Adrenal gland (tissue), 12 donors: ENCODE results near the gene CPA4. TPM values are rescaled to one million over a fixed set of nuclear protein-coding genes. Genes with fewer than 3 reads are reported as not detected.

Source experiments
- DNase-seq, 7 donors: peaks; one replicate each; pipeline ENCODE4 v3.0.0-alpha.2; 2019 to 2020
- H3K27ac ChIP-seq, 5 donors: fragments of 200-600 bp; sonication (generic) in 4 of 5; 1 replicate in 3 of 5; 2 replicates in 2 of 5; pipeline versions ENCODE4 v1.5.1 to v1.8.0; 2016 to 2020; ENCODE audit warnings: mild to moderate bottlenecking in 1 of 5
- H3K27me3 ChIP-seq: fragments of 200-600 bp; 2 replicates; pipeline ENCODE4 v1.8.0; 2021
- H3K36me3 ChIP-seq, 2 donors: fragments of 200-600 bp; replicated peaks in 1 of 2; 1 replicate in 1 of 2; 2 replicates in 1 of 2; pipeline versions ENCODE4 v1.5.1 to v1.8.0; 2018 to 2022
- H3K4me1 ChIP-seq, 2 donors: fragments of 200-600 bp; replicated peaks in 1 of 2; 1 replicate in 1 of 2; 2 replicates in 1 of 2; pipeline versions ENCODE4 v1.5.1 to v1.8.0; 2018 to 2021
- H3K4me3 ChIP-seq, 4 donors: fragments of 200-600 bp; sonication (generic) in 3 of 4; one replicate each; pipeline ENCODE4 v1.5.1; 2016 to 2018
- H3K9me3 ChIP-seq, 3 donors: fragments of 200-600 bp; sonication (generic) in 1 of 3; replicated peaks in 1 of 3; 1 replicate in 2 of 3; 2 replicates in 1 of 3; pipeline versions ENCODE4 v1.5.1 to v1.8.0; 2016 to 2021
- POLR2A ChIP-seq, 2 donors: fragments of 450-650 bp; IDR thresholded peaks; one replicate each; pipeline ENCODE4 v1.6.1; 2017; ENCODE audit warnings: antibody characterized with exemption in 2 of 2, mild to moderate bottlenecking in 2 of 2, moderate library complexity in 1 of 2
- WGBS, 4 donors: extraction: QIAGEN DNeasy Blood & Tissue Kit in 2 of 4; methylation state at CpG; one replicate each; pipeline versions ENCODE4 v1.1.5 to v1.1.7; 2013 to 2017; 5-methylcytosine and 5-hydroxymethylcytosine counted together
- intact Hi-C, 2 donors: fragments of 100-400 bp; cut with DNase I; formaldehyde crosslinking; loops; one replicate each; pipeline versions ENCODE4 v1.14.1 to v1.15.0; 2022 to 2023
- polyA plus RNA-seq, 3 donors: library from polyadenylated mRNA; stranded (reverse); fragments of 200-250 nt in 2 of 3; fragments of 350-450 nt in 1 of 3; fragmentation: Illumina TruSeq in 1 of 3; extraction: RNeasy Lipid Tissue Mini Kit (QIAGEN cat#74804) in 1 of 3; gene quantifications; one replicate each; pipeline ENCODE4 v1.2.3, GENCODE V29; 2013 to 2014
- total RNA-seq, 9 donors: library from RNA; depleted of rRNA in 4 of 9; stranded (reverse); fragments of >200 nt in 4 of 9; fragments of 120-200 nt in 1 of 9; fragmentation: NEBNext Ultra II Directional in 1 of 9; extraction: Animal tissue kit (Norgen Biotek cat#: 25700) in 1 of 9; gene quantifications; one replicate each; pipeline versions ENCODE4 v1.1.0 to v1.2.4, GENCODE V29; 2013 to 2023
- TF ChIP-seq, protein P1 (sequence below), 6 experiments: fragments of 450-650 bp in 4 of 6; fragments of 200-600 bp in 2 of 6; sonication (generic) in 1 of 6; IDR thresholded peaks; 1 replicate in 5 of 6; 2 replicates in 1 of 6; pipeline versions ENCODE4 v1.5.1 to v1.8.0; 2016 to 2021; ENCODE audit warnings: antibody characterized with exemption in 6 of 6, mild to moderate bottlenecking in 2 of 6, moderate library complexity in 1 of 6
- donor health status: healthy with polysubstance abuse.
- donor health status: Bipolar disorder and iron deficiency.
- donor health status: DM: yes; HTN: yes; CAD: no.
- donor health status: DM: no; HTN: no; CAD: no.
- donor health status: DM: no; HTN: no; CAD: no.
- donor health status: DM: yes; HTN: yes; CAD: no.

Gene CPA4
- total and polyA plus RNA-seq, 12 donors: 0.55 to 26.7 (median 2.4) TPM; not detected in 1

GRCh38 chr7:130361681-130362080, 68.7 kb downstream of the CPA4 start:
- 93 to 97% (median 95%) methylated on average over 3 to 7 of the region's 7 CpGs for WGBS, 4 donors
- peak in 1 of 7 donors; percentile 3 for DNase-seq
- H3K4me3 ChIP-seq: no peak overlapping the region
- H3K27ac ChIP-seq: no peak overlapping the region
- H3K9me3 ChIP-seq: peaks cover 0 to 7% (median 0%) of the 10 kb centered on the region in 3 donors
- intact Hi-C loops: no loop called here
- H3K27me3 ChIP-seq: no peaks in the 10 kb centered on the region
- no peak for TF ChIP-seq POLR2A (IDR thresholded peaks at IDR 0.05)
- TF ChIP-seq, protein P1, sequence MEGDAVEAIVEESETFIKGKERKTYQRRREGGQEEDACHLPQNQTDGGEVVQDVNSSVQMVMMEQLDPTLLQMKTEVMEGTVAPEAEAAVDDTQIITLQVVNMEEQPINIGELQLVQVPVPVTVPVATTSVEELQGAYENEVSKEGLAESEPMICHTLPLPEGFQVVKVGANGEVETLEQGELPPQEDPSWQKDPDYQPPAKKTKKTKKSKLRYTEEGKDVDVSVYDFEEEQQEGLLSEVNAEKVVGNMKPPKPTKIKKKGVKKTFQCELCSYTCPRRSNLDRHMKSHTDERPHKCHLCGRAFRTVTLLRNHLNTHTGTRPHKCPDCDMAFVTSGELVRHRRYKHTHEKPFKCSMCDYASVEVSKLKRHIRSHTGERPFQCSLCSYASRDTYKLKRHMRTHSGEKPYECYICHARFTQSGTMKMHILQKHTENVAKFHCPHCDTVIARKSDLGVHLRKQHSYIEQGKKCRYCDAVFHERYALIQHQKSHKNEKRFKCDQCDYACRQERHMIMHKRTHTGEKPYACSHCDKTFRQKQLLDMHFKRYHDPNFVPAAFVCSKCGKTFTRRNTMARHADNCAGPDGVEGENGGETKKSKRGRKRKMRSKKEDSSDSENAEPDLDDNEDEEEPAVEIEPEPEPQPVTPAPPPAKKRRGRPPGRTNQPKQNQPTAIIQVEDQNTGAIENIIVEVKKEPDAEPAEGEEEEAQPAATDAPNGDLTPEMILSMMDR (IDR thresholded peaks at IDR 0.05): no peak
- H3K36me3 ChIP-seq: no peaks in the 10 kb centered on the region
- peaks cover 9 to 35% of the 10 kb centered on the region in 2 donors for H3K4me1 ChIP-seq

GRCh38 chr7:130362251-130362816, 69.4 kb downstream of the CPA4 start:
- no peaks in the 10 kb centered on the region for H3K27me3 ChIP-seq
- DNase-seq: peak in 1 of 7 donors; percentile 3
- no peak overlapping the region for H3K4me3 ChIP-seq
- 95 to 98% (median 96%) methylated on average over 4 to 10 of the region's 10 CpGs for WGBS, 4 donors
- H3K27ac ChIP-seq: no peak overlapping the region
- peaks cover 3 to 28% of the 10 kb centered on the region in 2 donors for H3K4me1 ChIP-seq
- intact Hi-C loops: no loop called here
- H3K36me3 ChIP-seq: no peaks in the 10 kb centered on the region
- TF ChIP-seq, protein P1 (IDR thresholded peaks at IDR 0.05): no peak
- no peak for TF ChIP-seq POLR2A (IDR thresholded peaks at IDR 0.05)
- peaks cover 0 to 7% (median 0%) of the 10 kb centered on the region in 3 donors for H3K9me3 ChIP-seq

DNA sequence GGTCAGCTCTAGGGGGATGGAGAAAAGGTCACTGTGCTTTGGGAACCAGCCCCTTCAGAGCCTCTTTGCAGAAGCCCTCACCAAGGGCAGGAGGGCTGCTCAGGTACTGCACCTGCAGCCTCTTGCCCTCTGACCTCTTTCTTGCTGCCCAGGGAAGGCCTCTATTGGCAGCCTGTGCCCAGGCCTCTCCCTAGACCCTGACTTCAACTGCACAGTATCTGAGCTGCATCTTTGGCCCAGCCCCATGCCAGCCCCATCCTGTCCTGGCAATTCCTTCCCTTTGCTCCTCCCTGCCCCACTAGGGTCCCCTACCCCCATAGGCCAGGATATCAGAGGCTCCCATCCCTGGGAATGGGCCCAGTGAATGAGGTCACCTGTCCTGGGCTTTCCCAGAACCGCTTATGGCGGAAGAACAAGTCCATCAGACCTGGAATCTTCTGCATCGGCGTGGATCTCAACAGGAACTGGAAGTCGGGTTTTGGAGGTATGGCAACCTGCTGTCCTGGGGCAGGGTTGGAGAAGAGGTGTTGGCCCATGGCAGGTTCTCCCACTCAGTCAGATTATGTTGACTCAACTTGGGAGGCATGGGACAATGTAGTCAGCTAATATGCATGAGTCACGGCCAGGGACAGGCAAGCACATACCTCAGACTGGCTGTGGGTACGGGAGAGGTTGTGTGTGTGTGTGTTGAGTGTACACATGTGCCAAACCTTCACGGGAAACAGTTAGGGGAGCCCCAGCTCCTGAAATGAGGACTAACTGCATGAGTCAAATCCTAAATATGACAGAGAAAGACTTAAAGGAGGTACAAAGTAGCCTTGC, 70.3 kb downstream of the CPA4 start:
- no peak overlapping the region for H3K4me3 ChIP-seq
- peak overlapping the region in 2 of 5 donors; percentile 82 to 90 for H3K27ac ChIP-seq
- H3K36me3 ChIP-seq: no peaks in the 10 kb centered on the region
- WGBS, 4 donors: 72 to 83% (median 77%) methylated on average over 6 to 8 of the region's 8 CpGs
- peaks cover 0 to 7% (median 0%) of the 10 kb centered on the region in 3 donors for H3K9me3 ChIP-seq
- peak; percentile 59 to 85 (median 78) for DNase-seq
- TF ChIP-seq POLR2A (IDR thresholded peaks at IDR 0.05): peak in 1 of 2 donors; percentile 32
- TF ChIP-seq, protein P1 (IDR thresholded peaks at IDR 0.05): no peak
- no peaks in the 10 kb centered on the region for H3K27me3 ChIP-seq
- intact Hi-C loops: no loop called here
- peaks cover 0 to 27% of the 10 kb centered on the region in 2 donors for H3K4me1 ChIP-seq

DNA sequence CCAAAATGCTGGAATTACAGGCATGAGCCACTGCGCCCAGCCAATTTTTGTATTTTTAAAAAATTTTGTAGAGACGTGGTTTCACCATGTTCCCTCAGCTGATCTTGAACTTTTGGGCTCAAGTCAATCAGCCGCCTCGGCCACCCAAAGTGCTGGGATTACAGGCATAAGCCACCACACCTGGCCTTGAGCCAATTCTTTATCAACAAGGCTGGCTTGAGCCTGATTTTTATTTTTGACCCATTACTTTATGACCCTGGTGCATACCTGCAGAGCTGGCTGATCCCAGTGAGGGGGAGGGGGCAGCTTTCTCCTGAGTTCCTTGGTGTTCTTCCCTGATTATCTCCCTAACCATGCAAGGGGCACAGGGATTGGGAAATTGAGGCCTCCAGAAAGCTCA, 71.5 kb downstream of the CPA4 start:
- Histone ChIP-seq H3K9me3 (peaks cover 0 to 5% (median 0%) of the 10 kb centered on the region in 3 donors), H3K27me3 (no peaks in the 10 kb centered on the region), H3K36me3 (no peaks in the 10 kb centered on the region), H3K27ac (peak overlapping the region in 3 of 5 donors; percentile 90 to 94 (median 90)), H3K4me1 (peaks cover 7 to 39% of the 10 kb centered on the region in 2 donors), H3K4me3 (no peak overlapping the region)
- intact Hi-C loops: no loop called here
- DNase-seq: peak in 1 of 7 donors; percentile 58
- 72 to 83% (median 80%) methylated on average over 4 of the region's 4 CpGs for WGBS, 4 donors
- TF ChIP-seq, protein P1 (IDR thresholded peaks at IDR 0.05): no peak
- TF ChIP-seq POLR2A (IDR thresholded peaks at IDR 0.05): no peak
